ENCODE data around the gene NPDC1.

NPDC1 gene

GRCh38 chr9:137053944-137054931 is 8.3 kb upstream of the NPDC1 start, which contains the start of gene ENTPD2:
ENTPD2 (minus strand) TSS chr9:137054061; CDS start chr9:137053997, 64 bp downstream.
- no peak for TF ChIP-seq TAF1 (IDR thresholded peaks at IDR 0.05; ENCODE audit: borderline replicate concordance, low read depth, low read length)
- TF ChIP-seq POLR2A (IDR thresholded peaks at IDR 0.05; ENCODE audit: low read depth, low read length) = no peak
- TF ChIP-seq POLR2AphosphoS5 (IDR thresholded peaks at IDR 0.05; ENCODE audit: low read depth, low read length) = no peak
- FAIRE-seq (no peak), DNase-seq (ENCODE audit: insufficient read length) (no peak)

DNA sequence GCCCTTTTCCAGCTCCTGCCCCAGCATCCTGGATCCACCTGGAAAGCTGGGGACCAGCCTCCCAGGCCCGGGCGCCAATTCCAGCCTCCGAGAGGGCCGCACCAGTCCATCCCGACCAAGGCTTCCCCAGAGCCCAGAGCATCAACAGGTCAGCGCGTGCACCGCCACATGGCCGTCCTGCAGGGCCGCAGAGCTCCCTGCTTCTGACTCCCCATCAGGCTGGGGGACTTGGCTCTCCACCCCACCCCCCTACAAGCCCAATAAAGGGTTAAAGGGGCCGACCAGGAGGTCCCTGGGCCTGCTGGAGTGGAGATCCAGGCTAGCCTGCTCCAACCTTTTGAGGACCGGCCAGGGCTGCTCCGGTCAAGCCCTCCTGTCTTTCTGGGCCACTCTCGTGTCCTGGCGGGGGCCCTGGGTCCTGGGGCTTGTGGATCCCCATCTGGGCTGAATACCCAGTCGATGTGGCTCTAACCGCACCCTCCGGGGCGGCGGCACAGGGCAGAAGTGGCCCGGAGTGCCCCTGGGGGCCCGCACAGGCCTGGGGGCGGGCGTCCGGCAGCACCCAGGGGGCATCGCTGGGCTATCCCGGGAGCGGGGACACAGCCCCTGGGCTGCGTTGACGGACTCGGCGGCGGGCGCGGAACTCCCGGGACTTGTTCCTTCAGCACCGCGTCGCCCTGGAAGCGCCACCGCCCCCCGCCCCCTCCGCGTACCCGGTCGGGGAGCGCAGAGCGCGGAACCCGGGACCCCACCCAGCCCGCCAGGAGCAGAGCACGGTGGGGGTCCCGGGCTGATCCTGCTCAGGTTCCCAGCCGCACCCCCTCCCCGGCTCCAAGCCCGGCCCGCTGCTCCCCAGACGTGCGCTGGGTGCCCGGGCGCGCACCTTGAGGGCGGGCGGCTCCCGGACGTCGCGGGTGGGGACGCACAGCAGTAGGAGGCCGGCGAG is 7.3 kb upstream of the NPDC1 start:
- DNase-seq (ENCODE audit: insufficient read length) (no peak), FAIRE-seq (no peak)
- no peak for TF ChIP-seq POLR2A (IDR thresholded peaks at IDR 0.05; ENCODE audit: low read depth, low read length)
- no peak for TF ChIP-seq TAF1 (IDR thresholded peaks at IDR 0.05; ENCODE audit: borderline replicate concordance, low read depth, low read length)
- no peak for TF ChIP-seq POLR2AphosphoS5 (IDR thresholded peaks at IDR 0.05; ENCODE audit: low read depth, low read length)

DNA sequence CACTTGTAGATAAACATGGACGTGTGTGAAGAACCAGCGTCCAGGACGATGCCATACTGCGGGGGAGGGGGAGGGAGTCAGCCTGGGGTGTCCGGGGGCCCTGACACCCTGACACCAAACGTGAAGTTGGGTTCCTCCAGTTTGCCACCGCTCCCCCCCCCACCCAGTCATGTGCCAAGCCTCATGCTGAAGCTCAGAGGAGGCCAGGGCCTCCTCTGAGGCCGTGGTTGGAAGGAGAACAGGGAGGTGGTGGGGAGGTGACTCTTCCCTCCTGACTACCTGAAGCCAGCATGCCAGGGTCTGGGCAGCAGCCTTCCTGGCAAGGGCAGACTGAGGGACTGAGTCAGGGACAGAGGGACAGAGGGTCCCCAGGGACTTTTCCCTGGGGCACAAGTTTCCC is 6.3 kb upstream of the NPDC1 start:
- TF ChIP-seq POLR2AphosphoS5 (IDR thresholded peaks at IDR 0.05; ENCODE audit: low read depth, low read length) (no peak), TAF1 (IDR thresholded peaks at IDR 0.05; ENCODE audit: borderline replicate concordance, low read depth, low read length) (no peak), POLR2A (IDR thresholded peaks at IDR 0.05; ENCODE audit: low read depth, low read length) (no peak)
- no peak for DNase-seq (ENCODE audit: insufficient read length)
- no peak for FAIRE-seq

DNA sequence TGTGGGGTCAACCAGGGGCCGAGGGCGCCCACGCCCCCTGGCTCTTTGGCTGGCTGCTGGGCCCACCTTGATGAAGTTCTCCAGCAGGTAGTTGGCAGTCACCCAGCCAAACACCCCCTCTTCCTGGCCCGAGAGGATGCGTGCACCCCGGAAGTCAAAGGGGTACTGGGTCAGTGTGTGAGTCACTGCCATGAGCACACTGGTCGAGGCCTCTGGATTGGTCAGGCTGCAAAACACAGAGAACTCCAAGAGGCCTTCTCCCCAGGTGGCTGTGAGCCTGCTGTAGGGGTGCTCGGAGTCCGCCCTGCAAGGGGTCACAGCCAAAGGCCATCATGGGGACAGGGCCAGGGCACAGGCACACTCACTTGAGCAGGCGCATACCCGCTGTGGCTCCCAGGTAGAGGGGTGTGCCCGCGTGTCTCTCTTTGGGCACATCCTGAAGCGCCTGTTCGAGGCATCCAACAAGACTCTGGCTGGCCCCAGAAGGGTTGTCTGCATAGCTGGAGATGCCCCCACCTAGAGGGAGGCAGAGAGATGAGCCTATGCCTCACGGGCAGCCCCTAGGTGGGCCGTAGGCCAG is 5.3 kb upstream of the NPDC1 start:
- FAIRE-seq (no peak), DNase-seq (ENCODE audit: insufficient read length) (no peak)

DNA sequence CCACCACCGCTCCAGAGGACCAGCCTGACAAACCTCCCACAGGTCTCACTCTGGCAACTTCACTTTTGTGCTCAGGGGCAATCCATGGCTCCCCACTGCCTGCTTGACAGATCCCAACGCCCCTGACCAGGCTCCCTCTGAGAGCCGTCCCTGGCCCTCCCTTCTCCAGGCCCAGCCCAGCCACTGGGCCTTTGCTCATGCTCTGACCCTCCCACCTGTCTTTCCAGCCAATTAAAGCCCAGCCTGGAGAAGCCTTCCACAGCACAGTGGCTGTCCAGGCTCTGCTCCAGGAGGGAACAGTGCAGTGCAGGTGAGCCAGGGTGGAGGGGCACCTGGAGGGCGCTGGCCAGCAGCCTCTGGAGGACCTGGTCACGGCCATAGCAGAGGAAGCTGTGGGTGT is 4.6 kb upstream of the NPDC1 start:
- FAIRE-seq (no peak), DNase-seq (ENCODE audit: insufficient read length) (no peak)
- TF ChIP-seq POLR2A (IDR thresholded peaks at IDR 0.05; ENCODE audit: low read depth, low read length) = no peak
- no peak for TF ChIP-seq TAF1 (IDR thresholded peaks at IDR 0.05; ENCODE audit: borderline replicate concordance, low read depth, low read length)
- no peak for TF ChIP-seq POLR2AphosphoS5 (IDR thresholded peaks at IDR 0.05; ENCODE audit: low read depth, low read length)

More for the DNA sequence above, 5.3 kb upstream of the NPDC1 start:
- TF ChIP-seq POLR2A (IDR thresholded peaks at IDR 0.05; ENCODE audit: low read depth, low read length) = no peak

GRCh38 chr9:137049544-137050449 is 3.8 kb upstream of the NPDC1 start:
- FAIRE-seq = no peak
- no peak for TF ChIP-seq POLR2A (IDR thresholded peaks at IDR 0.05; ENCODE audit: low read depth, low read length)
- no peak for TF ChIP-seq TAF1 (IDR thresholded peaks at IDR 0.05; ENCODE audit: borderline replicate concordance, low read depth, low read length)
- TF ChIP-seq POLR2AphosphoS5 (IDR thresholded peaks at IDR 0.05; ENCODE audit: low read depth, low read length) = no peak
- DNase-seq (ENCODE audit: insufficient read length) = no peak

- no peak for DNase-seq (ENCODE audit: insufficient read length)
- TF ChIP-seq POLR2AphosphoS5 (IDR thresholded peaks at IDR 0.05; ENCODE audit: low read depth, low read length) (no peak), TAF1 (IDR thresholded peaks at IDR 0.05; ENCODE audit: borderline replicate concordance, low read depth, low read length) (no peak), POLR2A (IDR thresholded peaks at IDR 0.05; ENCODE audit: low read depth, low read length) (no peak)
- no peak for FAIRE-seq
These were observed 2.9 kb upstream of the NPDC1 start for GRCh38 chr9:137048655-137049543.

- no peak for FAIRE-seq
- TF ChIP-seq POLR2A (IDR thresholded peaks at IDR 0.05; ENCODE audit: low read depth, low read length) (no peak), POLR2AphosphoS5 (IDR thresholded peaks at IDR 0.05; ENCODE audit: low read depth, low read length) (no peak), TAF1 (IDR thresholded peaks at IDR 0.05; ENCODE audit: borderline replicate concordance, low read depth, low read length) (no peak)
- no peak for DNase-seq (ENCODE audit: insufficient read length)
These were observed 486 bp downstream of the NPDC1 start for GRCh38 chr9:137045294-137046087.
